ENCODE results near the gene DHX30. TPM values are rescaled to one million over a fixed set of nuclear protein-coding genes. Genes with fewer than 3 reads are reported as not detected.
A peak's percentile ranks its signal among the peaks of the same experiment; 100 is the strongest.

DHX30 gene
- total and polyA plus RNA-seq, 2 of the 8 experiments (the other 6 are each of a cell fraction or from before 2014, with no cell fraction given): 82.4 to 97.9 TPM

- H3K4ac ChIP-seq (replicated peaks; ENCODE audit: insufficient read length, low read depth, low read length): no peak overlapping the region
- H4K5ac ChIP-seq (ENCODE audit: insufficient read length, low read depth, low read length): no peak overlapping the region
- no peaks in the 10 kb centered on the region for H3K9me3 ChIP-seq (ENCODE audit: insufficient read depth in 2 of 2, low read depth in 1 of 2, low read length in 1 of 2)
- peaks cover 25 to 64% (median 49%) of the 10 kb centered on the region in 4 experiments for H3K36me3 ChIP-seq (ENCODE audit: control insufficient read depth in 2 of 4, insufficient read depth in 4 of 4, low read length in 3 of 4)
- no peaks in the 10 kb centered on the region for H3K4me1 ChIP-seq (replicated peaks in 1 of 4; ENCODE audit: control insufficient read depth in 3 of 4, insufficient read depth in 4 of 4, low read length in 3 of 4)
- no peak overlapping the region for H4K91ac ChIP-seq (replicated peaks; ENCODE audit: insufficient read length, low read length)
- H4K8ac ChIP-seq (ENCODE audit: extremely low read depth, insufficient read depth, low read length): peak overlapping the region; percentile 40; the same call in 1 of the 2 replicates
- peaks cover 6 to 27% of the 10 kb centered on the region in 2 experiments for H4K20me1 ChIP-seq (replicated peaks in 1 of 2; ENCODE audit: control insufficient read depth in 1 of 2, insufficient read depth in 2 of 2, low read length in 2 of 2)
- no peak overlapping the region for H2AFZ ChIP-seq (ENCODE audit: low read length)
- H3K23ac ChIP-seq (ENCODE audit: insufficient read length): no peak overlapping the region
- DNase-seq (ENCODE audit: low read depth in 1 of 2, low spot score in 2 of 2) (no peak), FAIRE-seq (no peak)
- CTCF ChIA-PET (ENCODE audit: partially characterized antibody): interaction anchor here (0.6 to 5.0 kb wide), 11 partner anchors 8 to 304 kb away, joined by 3 to 59 read pairs (median 5); no protein-coding TSS in a partner anchor
- H2BK120ac ChIP-seq (replicated peaks; ENCODE audit: low read depth, low read length): no peak overlapping the region
- H3K79me1 ChIP-seq (ENCODE audit: low read depth, low read length): no peaks in the 10 kb centered on the region; the same call in 1 of the 2 replicates
- no peaks in the 10 kb centered on the region for H3K79me2 ChIP-seq (ENCODE audit: control insufficient read depth in 1 of 2, insufficient read depth in 2 of 2, low read length in 2 of 2)
- no peak overlapping the region for H3K9ac ChIP-seq (replicated peaks in 1 of 4; ENCODE audit: extremely low read depth in 1 of 4, low read depth in 3 of 4, low read length in 3 of 4)
- no peak overlapping the region for H3K56ac ChIP-seq (replicated peaks; ENCODE audit: insufficient read length, low read depth, low read length)
- no peaks in the 10 kb centered on the region for H3K27me3 ChIP-seq (replicated peaks in 1 of 4; ENCODE audit: control insufficient read depth in 3 of 4, extremely low read depth in 1 of 4, insufficient read depth in 3 of 4, low read length in 3 of 4)
- no peak overlapping the region for H2BK15ac ChIP-seq (ENCODE audit: low read length)
- TF ChIP-seq CTCF (IDR thresholded peaks at IDR 0.05; ENCODE audit: control extremely low read depth in 1 of 3, insufficient read depth in 1 of 3, low read depth in 1 of 3, low read length in 3 of 3) (0 out of 4 replicates have a peak, but pooled peaks of 1 of the 3 experiments have one; percentile 8), POLR2AphosphoS5 (IDR thresholded peaks at IDR 0.05; ENCODE audit: low read depth, low read length) (0 out of 2 replicates have a peak, but pooled peaks have one; percentile 1), RBBP5 (IDR thresholded peaks at IDR 0.05; ENCODE audit: borderline replicate concordance, low read depth, low read length) (no peak)
- no peak overlapping the region for H3K14ac ChIP-seq (ENCODE audit: insufficient read length)
- 89% methylated on average over 32 of the region's 36 CpGs; no CpG with 5 or more reads in 1 of the 2 experiments for WGBS, 2 experiments (ENCODE audit: extremely low coverage in 1 of 2, insufficient coverage in 1 of 2, insufficient read length in 1 of 2, insufficient replicate concordance in 2 of 2, low coverage in 1 of 2, low lambda C conversion rate in 2 of 2, missing lambda C conversion rate in 1 of 2)
- H2AK5ac ChIP-seq (ENCODE audit: low read depth, low read length): no peak overlapping the region
- no peak overlapping the region for H2BK20ac ChIP-seq (ENCODE audit: low read length)
- H3K27ac ChIP-seq (ENCODE audit: low read depth, low read length): no peak overlapping the region
- no peak overlapping the region for H3K4me2 ChIP-seq (ENCODE audit: insufficient read depth in 1 of 2, low read depth in 2 of 2, low read length in 2 of 2)
- no peak overlapping the region for H3K4me3 ChIP-seq (ENCODE audit: extremely low read depth in 1 of 4, insufficient read depth in 2 of 4, low read depth in 3 of 4, low read length in 4 of 4)
- no peaks in the 10 kb centered on the region for H3K23me2 ChIP-seq (ENCODE audit: low read depth, low read length)
- POLR2A ChIA-PET (ENCODE audit: partially characterized antibody): interaction anchor here (0.7 to 4.1 kb wide), 8 partner anchors 9 to 299 kb away, joined by 3 to 31 read pairs (median 6); no protein-coding TSS in a partner anchor
- no peak overlapping the region for H3K18ac ChIP-seq (ENCODE audit: extremely low read depth, low read length)
- no peak overlapping the region for H2BK12ac ChIP-seq (ENCODE audit: low read depth, low read length)
- peak overlapping the region; percentile 44 for H2BK5ac ChIP-seq (ENCODE audit: low read depth, low read length)
Observed at GRCh38 chr3:47852604-47853602, 50.0 kb downstream of the DHX30 start.
